ENCODE measurements around the gene BRD4.
A peak's percentile ranks its signal among the peaks of the same experiment; 100 is the strongest.

The BRD4 gene

DNA sequence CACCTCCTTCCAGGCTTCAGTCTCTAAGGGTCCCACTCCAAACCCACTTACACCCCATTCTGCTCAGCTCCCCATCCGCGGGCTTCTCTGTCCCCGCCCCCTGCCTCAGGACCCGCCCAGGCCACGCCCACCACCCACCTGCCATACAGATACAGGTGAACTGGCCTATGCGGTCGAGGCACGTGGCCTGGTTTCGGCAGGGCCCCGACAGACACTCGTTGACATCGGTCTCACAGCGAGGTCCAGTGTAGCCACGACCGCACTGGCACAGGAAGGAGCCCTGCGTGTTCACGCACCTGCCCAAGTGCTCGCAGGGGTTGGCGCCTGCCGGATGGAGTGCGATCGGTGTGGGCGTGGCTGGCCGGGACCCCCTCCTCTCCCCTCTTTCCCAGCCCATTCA lies 143.5 kb downstream of the BRD4 start:
- peak; percentile 58; the same call in 1 of the 2 replicates for TF ChIP-seq KLF8 (tag by site-specific recombination; IDR thresholded peaks at IDR 0.05)
- TF ChIP-seq KLF9 (tag by site-specific recombination; IDR thresholded peaks at IDR 0.05; ENCODE audit: low read depth): peak; percentile 47; the same call in 1 of the 2 replicates
- TF ChIP-seq ZNF501 (tag by site-specific recombination; IDR thresholded peaks at IDR 0.05): no peak
- TF ChIP-seq ZNF10 (tag by site-specific recombination; IDR thresholded peaks at IDR 0.05): no peak
- Histone ChIP-seq H3K4me3 (ENCODE audit: low read depth, low read length) (no peak overlapping the region), H3K9me3 (ENCODE audit: control insufficient read depth, insufficient read depth, low read depth, low read length) (no peaks in the 10 kb centered on the region), H3K4me1 (ENCODE audit: control insufficient read depth, insufficient read depth, low read length) (no peaks in the 10 kb centered on the region), H3K27ac (ENCODE audit: extremely low read depth, low read depth, low read length) (no peak overlapping the region), H3K36me3 (ENCODE audit: control insufficient read depth in 2 of 2, insufficient read depth in 1 of 2, low read length in 2 of 2) (peaks cover 4 to 81% of the 10 kb centered on the region in 2 experiments; a peak in 2 of 3 replicates)
- POLR2A ChIA-PET: no interaction called here
- CTCF ChIA-PET: interaction anchor here (1.3 kb wide), 1 partner anchor 9 kb away, joined by 4 read pairs; no protein-coding TSS in a partner anchor

GRCh38 chr19:15187026-15188007 lies 145.0 kb downstream of the BRD4 start:
- CTCF ChIA-PET: interaction anchor here (0.6 kb wide), 1 partner anchor 38 kb away, joined by 3 read pairs; no protein-coding TSS in a partner anchor
- peaks cover 4 to 75% of the 10 kb centered on the region in 2 experiments; a peak in 2 of 3 replicates for H3K36me3 ChIP-seq (ENCODE audit: control insufficient read depth in 2 of 2, insufficient read depth in 1 of 2, low read length in 2 of 2)

More at GRCh38 chr19:15187026-15188007, 145.0 kb downstream of the BRD4 start:
- no peak overlapping the region for H3K4me3 ChIP-seq (ENCODE audit: low read depth, low read length)
- TF ChIP-seq SP2 (tag by site-specific recombination; IDR thresholded peaks at IDR 0.05) (peak; percentile 49), EGR2 (tag by site-specific recombination; IDR thresholded peaks at IDR 0.05; ENCODE audit: low read depth) (no peak)
- H3K4me1 ChIP-seq (ENCODE audit: control insufficient read depth, insufficient read depth, low read length): no peaks in the 10 kb centered on the region
- no peak overlapping the region for H3K27ac ChIP-seq (ENCODE audit: extremely low read depth, low read depth, low read length)
- H3K9me3 ChIP-seq (ENCODE audit: control insufficient read depth, insufficient read depth, low read depth, low read length): no peaks in the 10 kb centered on the region
- POLR2A ChIA-PET: no interaction called here

Measured in HEK293 (cell line).